GM12873 (cell line): ENCODE results near the gene LRRC36.

Experiments
- CTCF ChIP-seq: IDR thresholded peaks from 2 replicates; pipeline ENCODE4 v1.5.1; 2012; ENCODE audit warnings: low read depth, mild to moderate bottlenecking, moderate library complexity, low read length, control low read depth; ENCODE audit not compliant: insufficient read depth; ENCODE audit errors: missing control alignments

Gene LRRC36

GRCh38 chr16:67299269-67299668 lies 27.3 kb upstream of the LRRC36 start:
- no peak for TF ChIP-seq CTCF

GRCh38 chr16:67301080-67301782 lies 25.4 kb upstream of the LRRC36 start:
- no peak for TF ChIP-seq CTCF

- TF ChIP-seq CTCF: no peak
Measured at GRCh38 chr16:67302076-67302475, 24.5 kb upstream of the LRRC36 start.

- no peak for TF ChIP-seq CTCF
Measured at GRCh38 chr16:67302970-67303369, 23.6 kb upstream of the LRRC36 start.

GRCh38 chr16:67304020-67304419 lies 22.6 kb upstream of the LRRC36 start:
- TF ChIP-seq CTCF: no peak

- TF ChIP-seq CTCF: no peak
Measured at GRCh38 chr16:67305216-67306071, 21.2 kb upstream of the LRRC36 start.

- TF ChIP-seq CTCF: no peak
Measured at GRCh38 chr16:67310561-67310960, 16.1 kb upstream of the LRRC36 start.
